Neural cell (in vitro differentiated cells): ENCODE data around the gene NF1. TPM values are rescaled to one million over a fixed set of nuclear protein-coding genes. Genes with fewer than 3 reads are reported as not detected.

Experiments used
- H2AFZ ChIP-seq: fragments of 200-600, 300-800 bp; sonication (generic), shearing (Covaris generic); 2 replicates; pipeline ENCODE4 v1.6.0; 2014; ENCODE audit warnings: low read depth, mild to moderate bottlenecking, antibody characterized with exemption, low read length, moderate library complexity
- H3F3A ChIP-seq: fragments of 200-600 bp; shearing (Covaris generic); 2 replicates; pipeline ENCODE4 v1.6.1; 2016; ENCODE audit warnings: mild to moderate bottlenecking, moderate library complexity, mixed read lengths, antibody characterized with exemption, low read length; ENCODE audit not compliant: insufficient read depth, poor library complexity, severe bottlenecking
- H3K27ac ChIP-seq: fragments of 200-600, 300-800 bp; sonication (generic), shearing (Covaris generic); 2 replicates; pipeline ENCODE4 v1.5.1; 2014; ENCODE audit warnings: mild to moderate bottlenecking, low read length, moderate library complexity
- H3K27me3 ChIP-seq: fragments of 300-800, 200-600 bp; sonication (generic), shearing (Covaris generic); 2 replicates; pipeline ENCODE4 v1.6.0; 2014; ENCODE audit warnings: mild to moderate bottlenecking, low read depth, low read length, moderate library complexity; ENCODE audit not compliant: insufficient read depth
- H3K36me3 ChIP-seq: fragments of 300-800, 200-600 bp; sonication (generic), shearing (Covaris generic); 2 replicates; pipeline ENCODE4 v1.5.1; 2014; ENCODE audit warnings: mild to moderate bottlenecking, antibody characterized with exemption, low read length, moderate library complexity; ENCODE audit not compliant: insufficient read depth
- H3K4me2 ChIP-seq: fragments of 300-800, 200-600 bp; sonication (generic), shearing (Covaris generic); 2 replicates; pipeline ENCODE4 v1.6.0; 2014; ENCODE audit warnings: mild to moderate bottlenecking, low read length
- H3K4me3 ChIP-seq: fragments of 300-800, 200-600 bp; sonication (generic), shearing (Covaris generic); 2 replicates; pipeline ENCODE4 v1.5.1; 2014; ENCODE audit warnings: mild to moderate bottlenecking, low read length, moderate library complexity
- H3K79me2 ChIP-seq: fragments of 200-600 bp; shearing (Covaris generic); replicated peaks from 2 replicates; pipeline ENCODE4 v1.6.0; 2014; ENCODE audit warnings: mild to moderate bottlenecking, low read length, moderate library complexity; ENCODE audit not compliant: insufficient read depth
- H3K9ac ChIP-seq: fragments of 300-800, 200-600 bp; sonication (generic), shearing (Covaris generic); 2 replicates; pipeline ENCODE4 v1.6.1; 2016; ENCODE audit warnings: mild to moderate bottlenecking, low read length, mixed read lengths
- H3K9me2 ChIP-seq: fragments of 200-600 bp; shearing (Covaris generic); 2 replicates; pipeline ENCODE4 v1.6.1; 2016; ENCODE audit warnings: mild to moderate bottlenecking, low read length, mixed read lengths; ENCODE audit not compliant: insufficient read depth
- H3K9me3 ChIP-seq: fragments of 200-600, 300-800 bp; sonication (generic), shearing (Covaris generic); 2 replicates; pipeline ENCODE4 v1.6.1; 2016; ENCODE audit warnings: mild to moderate bottlenecking, mixed run types, low read length, moderate library complexity, mixed read lengths
- H4K20me1 ChIP-seq: fragments of 200-600 bp; shearing (Covaris generic); 2 replicates; pipeline ENCODE4 v1.6.1; 2016; ENCODE audit warnings: mild to moderate bottlenecking, mixed run types; ENCODE audit not compliant: insufficient read depth
- EP300 ChIP-seq: fragments of 450-650 bp; conservative IDR thresholded peaks from 2 replicates; pipeline ENCODE4 v1.6.1; 2014; ENCODE audit warnings: antibody characterized with exemption, mild to moderate bottlenecking, moderate library complexity; ENCODE audit not compliant: poor library complexity, severe bottlenecking
- EZH2 ChIP-seq: fragments of 200-600, 300-800 bp; shearing (Covaris generic), sonication (generic); IDR thresholded peaks from 2 replicates; pipeline ENCODE4 v1.6.1; 2014; ENCODE audit warnings: antibody characterized with exemption, low read length, borderline replicate concordance, mild to moderate bottlenecking; ENCODE audit not compliant: insufficient read depth, poor library complexity, severe bottlenecking
- MXI1 ChIP-seq: fragments of 450-650 bp; conservative IDR thresholded peaks from 2 replicates; pipeline ENCODE4 v1.6.1; 2014; ENCODE audit warnings: antibody characterized with exemption, mild to moderate bottlenecking; ENCODE audit not compliant: poor library complexity, severe bottlenecking
- POLR2AphosphoS5 ChIP-seq: IDR thresholded peaks from 2 replicates; pipeline ENCODE4 v1.6.1; 2012
- RAD21 ChIP-seq: fragments of 450-650 bp; conservative IDR thresholded peaks from 2 replicates; pipeline ENCODE4 v1.6.1; 2014; ENCODE audit warnings: antibody characterized with exemption, mild to moderate bottlenecking, moderate library complexity
- SMC3 ChIP-seq: fragments of 450-650 bp; conservative IDR thresholded peaks from 2 replicates; pipeline ENCODE4 v1.6.1; 2014; ENCODE audit warnings: antibody characterized with exemption, mild to moderate bottlenecking, moderate library complexity; ENCODE audit not compliant: poor library complexity
- TAF1 ChIP-seq: IDR thresholded peaks from 2 replicates; pipeline ENCODE4 v1.6.1; 2012; ENCODE audit warnings: low read depth
- polyA plus RNA-seq: library from polyadenylated mRNA; depleted of rRNA; stranded (reverse); fragments of >200 nt; gene quantifications from 2 replicates; pipeline ENCODE4 v1.2.3, GENCODE V29; 2014
- TF ChIP-seq, protein P1 (sequence below): fragments of 450-650 bp; IDR thresholded peaks from 2 replicates; pipeline ENCODE4 v1.5.1; 2014; ENCODE audit warnings: antibody characterized with exemption, mild to moderate bottlenecking, moderate library complexity; ENCODE audit not compliant: poor library complexity, severe bottlenecking
- TF ChIP-seq, protein P2 (sequence below): IDR thresholded peaks from 2 replicates; pipeline ENCODE4 v1.6.1; 2012; ENCODE audit warnings: borderline replicate concordance

The NF1 gene
- polyA plus RNA-seq, 1 donor from 2014 or later: 22.4 TPM

DNA sequence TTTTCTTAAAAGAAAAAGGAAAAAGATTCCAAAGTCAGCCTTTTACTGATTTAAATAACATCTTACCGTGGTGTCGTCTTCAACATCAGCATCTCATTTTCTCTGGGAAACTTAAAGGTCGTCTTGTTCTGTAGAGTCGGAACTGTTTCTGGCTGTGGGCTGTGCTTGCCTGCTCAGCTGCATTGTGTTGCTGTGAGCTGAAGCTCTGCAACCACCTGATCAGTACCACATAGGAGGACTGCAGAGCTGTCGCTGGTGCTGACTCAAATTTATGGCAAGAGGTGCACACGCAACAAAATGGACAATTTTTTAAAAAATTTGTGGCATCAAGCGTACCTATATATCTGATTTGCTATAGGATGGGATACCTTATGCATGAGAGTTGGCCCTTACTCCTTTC is 202.3 kb downstream of the NF1 start, which contains the start of gene OMG:
Gene OMG, minus strand, starts transcription at position 150 of the 400 bp plus-strand sequence. CDS start 908 bp downstream, outside the sequence.
- Histone ChIP-seq H3K4me3 (no peak within 1 kb of the TSS), H3K9me2 (no peaks in the 10 kb centered on the region), H3K4me2 (no peak within 1 kb of the TSS), H3K9ac (no peak within 1 kb of the TSS), H3K27ac (no peak within 1 kb of the TSS), H3K27me3 (no peaks in the 10 kb centered on the region), H3K79me2 (no peaks in the 10 kb centered on the region), H3K36me3 (no peaks in the 10 kb centered on the region), H4K20me1 (no peaks in the 10 kb centered on the region), H3F3A (no peaks in the 10 kb centered on the region), H2AFZ (no peak within 1 kb of the TSS), H3K9me3 (no peaks in the 10 kb centered on the region)
- TF ChIP-seq, protein P1, sequence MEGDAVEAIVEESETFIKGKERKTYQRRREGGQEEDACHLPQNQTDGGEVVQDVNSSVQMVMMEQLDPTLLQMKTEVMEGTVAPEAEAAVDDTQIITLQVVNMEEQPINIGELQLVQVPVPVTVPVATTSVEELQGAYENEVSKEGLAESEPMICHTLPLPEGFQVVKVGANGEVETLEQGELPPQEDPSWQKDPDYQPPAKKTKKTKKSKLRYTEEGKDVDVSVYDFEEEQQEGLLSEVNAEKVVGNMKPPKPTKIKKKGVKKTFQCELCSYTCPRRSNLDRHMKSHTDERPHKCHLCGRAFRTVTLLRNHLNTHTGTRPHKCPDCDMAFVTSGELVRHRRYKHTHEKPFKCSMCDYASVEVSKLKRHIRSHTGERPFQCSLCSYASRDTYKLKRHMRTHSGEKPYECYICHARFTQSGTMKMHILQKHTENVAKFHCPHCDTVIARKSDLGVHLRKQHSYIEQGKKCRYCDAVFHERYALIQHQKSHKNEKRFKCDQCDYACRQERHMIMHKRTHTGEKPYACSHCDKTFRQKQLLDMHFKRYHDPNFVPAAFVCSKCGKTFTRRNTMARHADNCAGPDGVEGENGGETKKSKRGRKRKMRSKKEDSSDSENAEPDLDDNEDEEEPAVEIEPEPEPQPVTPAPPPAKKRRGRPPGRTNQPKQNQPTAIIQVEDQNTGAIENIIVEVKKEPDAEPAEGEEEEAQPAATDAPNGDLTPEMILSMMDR: no peak
- TF ChIP-seq, protein P2, sequence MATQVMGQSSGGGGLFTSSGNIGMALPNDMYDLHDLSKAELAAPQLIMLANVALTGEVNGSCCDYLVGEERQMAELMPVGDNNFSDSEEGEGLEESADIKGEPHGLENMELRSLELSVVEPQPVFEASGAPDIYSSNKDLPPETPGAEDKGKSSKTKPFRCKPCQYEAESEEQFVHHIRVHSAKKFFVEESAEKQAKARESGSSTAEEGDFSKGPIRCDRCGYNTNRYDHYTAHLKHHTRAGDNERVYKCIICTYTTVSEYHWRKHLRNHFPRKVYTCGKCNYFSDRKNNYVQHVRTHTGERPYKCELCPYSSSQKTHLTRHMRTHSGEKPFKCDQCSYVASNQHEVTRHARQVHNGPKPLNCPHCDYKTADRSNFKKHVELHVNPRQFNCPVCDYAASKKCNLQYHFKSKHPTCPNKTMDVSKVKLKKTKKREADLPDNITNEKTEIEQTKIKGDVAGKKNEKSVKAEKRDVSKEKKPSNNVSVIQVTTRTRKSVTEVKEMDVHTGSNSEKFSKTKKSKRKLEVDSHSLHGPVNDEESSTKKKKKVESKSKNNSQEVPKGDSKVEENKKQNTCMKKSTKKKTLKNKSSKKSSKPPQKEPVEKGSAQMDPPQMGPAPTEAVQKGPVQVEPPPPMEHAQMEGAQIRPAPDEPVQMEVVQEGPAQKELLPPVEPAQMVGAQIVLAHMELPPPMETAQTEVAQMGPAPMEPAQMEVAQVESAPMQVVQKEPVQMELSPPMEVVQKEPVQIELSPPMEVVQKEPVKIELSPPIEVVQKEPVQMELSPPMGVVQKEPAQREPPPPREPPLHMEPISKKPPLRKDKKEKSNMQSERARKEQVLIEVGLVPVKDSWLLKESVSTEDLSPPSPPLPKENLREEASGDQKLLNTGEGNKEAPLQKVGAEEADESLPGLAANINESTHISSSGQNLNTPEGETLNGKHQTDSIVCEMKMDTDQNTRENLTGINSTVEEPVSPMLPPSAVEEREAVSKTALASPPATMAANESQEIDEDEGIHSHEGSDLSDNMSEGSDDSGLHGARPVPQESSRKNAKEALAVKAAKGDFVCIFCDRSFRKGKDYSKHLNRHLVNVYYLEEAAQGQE: no peak
- TF ChIP-seq EP300 (no peak), MXI1 (no peak), SMC3 (no peak), POLR2AphosphoS5 (no peak), TAF1 (no peak), EZH2 (no peak), RAD21 (no peak)

DNA sequence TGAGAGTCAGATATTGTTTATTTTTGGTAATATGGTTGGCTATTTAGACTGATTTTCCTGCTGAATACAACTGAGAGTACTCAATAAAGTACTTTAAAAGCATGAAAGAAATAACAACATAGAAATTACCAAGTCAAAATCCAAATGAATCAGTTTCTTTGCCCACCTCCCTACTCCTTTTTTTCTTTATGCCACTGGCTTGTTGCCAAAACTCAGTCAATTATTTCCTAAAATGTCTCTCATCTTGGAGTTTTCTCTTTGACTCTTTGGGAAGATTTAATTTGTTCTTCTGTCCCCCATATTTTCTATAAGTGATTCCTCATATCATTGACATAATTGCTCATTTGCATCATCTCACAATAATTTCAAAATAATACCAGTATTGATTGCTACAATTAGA is 204.8 kb downstream of the NF1 start:
- Histone ChIP-seq H3K27me3 (no peaks in the 10 kb centered on the region), H3K36me3 (no peaks in the 10 kb centered on the region), H3K9ac (no peak overlapping the region), H3K79me2 (no peaks in the 10 kb centered on the region), H3K4me3 (no peak overlapping the region), H3F3A (no peaks in the 10 kb centered on the region), H3K27ac (no peak overlapping the region), H3K9me3 (no peaks in the 10 kb centered on the region), H3K9me2 (no peaks in the 10 kb centered on the region), H2AFZ (no peak overlapping the region), H4K20me1 (no peaks in the 10 kb centered on the region), H3K4me2 (no peak overlapping the region)
- TF ChIP-seq TAF1: no peak
- no peak for TF ChIP-seq EP300
- TF ChIP-seq MXI1: no peak
- TF ChIP-seq EZH2: no peak
- TF ChIP-seq, protein P2: no peak
- no peak for TF ChIP-seq SMC3
- TF ChIP-seq, protein P1: no peak
- TF ChIP-seq RAD21: no peak
- no peak for TF ChIP-seq POLR2AphosphoS5
